ENCODE measurements around the gene IARS1.

GRCh38 chr9:92291577-92291976 is 1.9 kb downstream of the IARS1 start:
- TF ChIP-seq CTCF (IDR thresholded peaks at IDR 0.05) (no peak), EZH2 (IDR thresholded peaks at IDR 0.05) (no peak), EZH2phosphoT487 (IDR thresholded peaks at IDR 0.05) (no peak)
